Measurements from ENCODE around the gene GLT8D2. TPM values are rescaled to one million over a fixed set of nuclear protein-coding genes. Genes with fewer than 3 reads are reported as not detected.

GLT8D2 gene
- total RNA-seq, 1 donor from 2014 or later, result 0.46 TPM

GRCh38 chr12:103955811-103956508 is 94.0 kb downstream of the GLT8D2 start:
- Mint-ChIP-seq H3K9me3 (ENCODE audit: low read depth) (no peaks in the 10 kb centered on the region), H3K4me1 (ENCODE audit: low read depth) (peaks cover 25% of the 10 kb centered on the region), H3K4me3 (ENCODE audit: low read depth) (peak overlapping the region; percentile 92), H3K27me3 (no peaks in the 10 kb centered on the region), H3K27ac (peak overlapping the region; percentile 99), H3K36me3 (ENCODE audit: insufficient read depth) (peaks cover 11% of the 10 kb centered on the region)
- TF ChIP-seq CTCF (IDR thresholded peaks at IDR 0.05; ENCODE audit: unreplicated experiment), result no peak
- DNase-seq (ENCODE audit: low spot score, unreplicated experiment), result no peak

- peaks cover 31% of the 10 kb centered on the region for H3K36me3 Mint-ChIP-seq (ENCODE audit: insufficient read depth)
- H3K27ac Mint-ChIP-seq, result no peak overlapping the region
- no peaks in the 10 kb centered on the region for H3K27me3 Mint-ChIP-seq
- no peak for TF ChIP-seq CTCF (IDR thresholded peaks at IDR 0.05; ENCODE audit: unreplicated experiment)
- no peak for DNase-seq (ENCODE audit: low spot score, unreplicated experiment)
- H3K4me1 Mint-ChIP-seq (ENCODE audit: low read depth), result peaks cover 14% of the 10 kb centered on the region
- no peaks in the 10 kb centered on the region for H3K9me3 Mint-ChIP-seq (ENCODE audit: low read depth)
- no peak overlapping the region for H3K4me3 Mint-ChIP-seq (ENCODE audit: low read depth)
Measured at GRCh38 chr12:103952497-103952896, 97.5 kb downstream of the GLT8D2 start.

- no peaks in the 10 kb centered on the region for H3K9me3 Mint-ChIP-seq (ENCODE audit: low read depth)
- H3K36me3 Mint-ChIP-seq (ENCODE audit: insufficient read depth), result peaks cover 42% of the 10 kb centered on the region
- peak overlapping the region; percentile 88 for H3K27ac Mint-ChIP-seq
Measured at GRCh38 chr12:103948746-103949406, 101.1 kb downstream of the GLT8D2 start.

GRCh38 chr12:103947871-103948555 is 102.0 kb downstream of the GLT8D2 start:
- Mint-ChIP-seq H3K27ac (peak overlapping the region; percentile 88), H3K36me3 (ENCODE audit: insufficient read depth) (peaks cover 44% of the 10 kb centered on the region)

More at GRCh38 chr12:103948746-103949406, 101.1 kb downstream of the GLT8D2 start:
- Mint-ChIP-seq H3K27me3 (no peaks in the 10 kb centered on the region), H3K4me3 (ENCODE audit: low read depth) (no peak overlapping the region), H3K4me1 (ENCODE audit: low read depth) (no peaks in the 10 kb centered on the region)
- TF ChIP-seq CTCF (IDR thresholded peaks at IDR 0.05; ENCODE audit: unreplicated experiment), result no peak
- no peak for DNase-seq (ENCODE audit: low spot score, unreplicated experiment)

More at GRCh38 chr12:103947871-103948555, 102.0 kb downstream of the GLT8D2 start:
- TF ChIP-seq CTCF (IDR thresholded peaks at IDR 0.05; ENCODE audit: unreplicated experiment), result no peak
- Mint-ChIP-seq H3K27me3 (no peaks in the 10 kb centered on the region), H3K9me3 (ENCODE audit: low read depth) (no peaks in the 10 kb centered on the region), H3K4me1 (ENCODE audit: low read depth) (no peaks in the 10 kb centered on the region), H3K4me3 (ENCODE audit: low read depth) (no peak overlapping the region)
- no peak for DNase-seq (ENCODE audit: low spot score, unreplicated experiment)

All from progenitor cell of endocrine pancreas (in vitro differentiated cells).